Retinal pigment epithelial cell (primary cell): ENCODE results near the gene ASRGL1.

Experiments
- DNase-seq: peaks from one replicate; pipeline ENCODE4 v3.0.0-alpha.2; 2010; ENCODE audit warnings: low read depth
- H3K4me3 ChIP-seq: 2 replicates; pipeline ENCODE4 v1.5.1; 2011; ENCODE audit warnings: mild to moderate bottlenecking, low read length, control low read depth, moderate library complexity
- TF ChIP-seq, protein P1 (sequence below): conservative IDR thresholded peaks from 2 replicates; pipeline ENCODE4 v1.5.1; 2011; ENCODE audit warnings: low read depth, low read length, control low read depth, inconsistent platforms

ASRGL1 gene

DNA sequence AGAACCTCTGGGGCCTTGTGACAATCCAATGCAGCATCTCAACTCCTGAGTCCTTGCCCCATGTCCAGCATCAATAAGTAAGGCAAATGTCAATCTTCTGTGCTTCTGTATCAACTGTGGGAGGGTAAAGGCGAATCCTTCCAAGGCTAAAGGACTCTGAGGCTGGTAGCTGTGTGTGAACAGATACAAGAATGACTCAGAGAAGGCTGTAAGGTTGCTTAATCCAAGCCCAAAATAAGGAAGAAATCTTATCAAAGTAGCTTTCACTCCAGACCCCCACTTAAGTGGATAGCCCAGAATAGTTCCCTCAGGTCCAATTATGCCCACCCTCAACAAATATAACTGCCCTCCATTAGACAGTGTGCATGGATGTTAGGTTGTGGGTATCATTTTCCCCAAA is 53.5 kb downstream of the ASRGL1 start:
- TF ChIP-seq, protein P1, sequence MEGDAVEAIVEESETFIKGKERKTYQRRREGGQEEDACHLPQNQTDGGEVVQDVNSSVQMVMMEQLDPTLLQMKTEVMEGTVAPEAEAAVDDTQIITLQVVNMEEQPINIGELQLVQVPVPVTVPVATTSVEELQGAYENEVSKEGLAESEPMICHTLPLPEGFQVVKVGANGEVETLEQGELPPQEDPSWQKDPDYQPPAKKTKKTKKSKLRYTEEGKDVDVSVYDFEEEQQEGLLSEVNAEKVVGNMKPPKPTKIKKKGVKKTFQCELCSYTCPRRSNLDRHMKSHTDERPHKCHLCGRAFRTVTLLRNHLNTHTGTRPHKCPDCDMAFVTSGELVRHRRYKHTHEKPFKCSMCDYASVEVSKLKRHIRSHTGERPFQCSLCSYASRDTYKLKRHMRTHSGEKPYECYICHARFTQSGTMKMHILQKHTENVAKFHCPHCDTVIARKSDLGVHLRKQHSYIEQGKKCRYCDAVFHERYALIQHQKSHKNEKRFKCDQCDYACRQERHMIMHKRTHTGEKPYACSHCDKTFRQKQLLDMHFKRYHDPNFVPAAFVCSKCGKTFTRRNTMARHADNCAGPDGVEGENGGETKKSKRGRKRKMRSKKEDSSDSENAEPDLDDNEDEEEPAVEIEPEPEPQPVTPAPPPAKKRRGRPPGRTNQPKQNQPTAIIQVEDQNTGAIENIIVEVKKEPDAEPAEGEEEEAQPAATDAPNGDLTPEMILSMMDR = no peak
- H3K4me3 ChIP-seq = no peak overlapping the region
- no peak for DNase-seq

DNA sequence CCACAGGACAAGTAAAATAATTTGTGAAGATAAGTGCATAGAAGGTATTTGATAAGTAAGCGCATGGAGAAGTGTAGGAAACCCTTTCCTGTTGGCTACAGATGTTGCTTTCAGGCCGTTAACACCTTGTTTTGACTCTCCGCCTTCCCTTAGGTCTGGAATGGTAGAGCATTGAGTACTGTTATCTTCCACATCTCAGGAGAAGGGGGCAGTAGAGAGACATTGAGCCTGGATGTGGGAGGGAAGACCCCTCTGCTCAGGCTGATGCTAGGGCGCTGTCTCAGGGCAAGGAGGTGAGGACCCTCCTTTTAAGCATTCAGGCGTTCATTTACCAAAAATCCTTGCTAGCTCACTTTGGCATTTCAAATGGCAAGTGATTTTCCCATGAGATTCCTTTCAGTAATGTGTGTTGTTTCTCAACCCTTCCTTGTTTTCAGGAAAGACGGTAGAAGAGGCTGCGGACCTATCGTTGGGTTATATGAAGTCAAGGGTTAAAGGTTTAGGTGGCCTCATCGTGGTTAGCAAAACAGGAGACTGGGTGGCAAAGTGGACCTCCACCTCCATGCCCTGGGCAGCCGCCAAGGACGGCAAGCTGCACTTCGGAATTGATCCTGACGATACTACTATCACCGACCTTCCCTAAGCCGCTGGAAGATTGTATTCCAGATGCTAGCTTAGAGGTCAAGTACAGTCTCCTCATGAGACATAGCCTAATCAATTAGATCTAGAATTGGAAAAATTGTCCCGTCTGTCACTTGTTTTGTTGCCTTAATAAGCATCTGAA is 54.6 kb downstream of the ASRGL1 start:
- DNase-seq = no peak
- TF ChIP-seq, protein P1 = no peak
- H3K4me3 ChIP-seq = no peak overlapping the region

DNA sequence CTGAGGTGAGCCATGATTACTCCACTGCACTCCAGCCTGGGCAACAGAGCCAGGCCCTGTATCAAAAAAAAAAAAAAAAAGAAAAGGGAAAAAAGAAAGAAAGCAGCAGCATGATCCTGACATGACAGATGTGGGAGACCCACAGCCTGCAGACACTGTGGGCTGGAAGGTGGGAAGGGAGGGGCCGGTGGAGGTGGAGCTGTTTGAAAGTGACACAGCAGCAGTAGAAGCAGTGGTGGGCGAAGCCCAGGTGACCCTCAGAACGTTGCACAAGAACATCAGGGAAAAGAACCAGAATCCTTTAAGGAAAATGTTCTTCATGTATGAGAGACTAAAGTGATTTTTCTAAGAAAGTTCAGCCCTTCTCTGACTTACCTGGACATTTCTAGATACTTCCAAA is 55.3 kb downstream of the ASRGL1 start:
- no peak overlapping the region for H3K4me3 ChIP-seq
- no peak for DNase-seq
- TF ChIP-seq, protein P1 = no peak

DNA sequence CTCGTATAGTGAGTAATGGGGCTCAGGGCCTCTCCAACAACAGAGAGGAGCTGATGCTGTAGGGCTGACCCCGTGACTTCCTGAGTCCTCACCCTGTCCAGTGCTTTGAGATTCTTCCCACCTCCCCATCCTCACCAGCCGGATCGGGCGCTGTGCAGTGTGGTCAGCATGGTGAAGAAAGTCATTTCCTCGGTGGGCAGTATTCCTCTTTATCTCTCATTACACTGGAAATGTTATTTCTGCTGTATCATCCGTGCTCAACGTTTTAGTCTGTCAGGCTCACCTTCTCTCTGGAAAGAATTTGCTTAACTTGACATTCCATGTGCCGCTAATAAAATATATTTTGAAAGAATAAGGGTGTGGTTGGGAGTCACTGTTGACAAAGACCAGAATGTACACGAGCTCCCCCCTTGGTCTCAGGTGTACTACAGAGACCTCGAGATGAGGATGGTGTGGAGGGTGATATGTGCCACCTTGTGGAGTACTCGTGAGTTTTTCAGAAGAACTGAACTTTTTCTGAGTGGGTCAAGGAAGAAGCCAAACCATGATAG is 55.9 kb downstream of the ASRGL1 start:
- TF ChIP-seq, protein P1 = no peak
- no peak for DNase-seq
- H3K4me3 ChIP-seq = no peak overlapping the region

DNA sequence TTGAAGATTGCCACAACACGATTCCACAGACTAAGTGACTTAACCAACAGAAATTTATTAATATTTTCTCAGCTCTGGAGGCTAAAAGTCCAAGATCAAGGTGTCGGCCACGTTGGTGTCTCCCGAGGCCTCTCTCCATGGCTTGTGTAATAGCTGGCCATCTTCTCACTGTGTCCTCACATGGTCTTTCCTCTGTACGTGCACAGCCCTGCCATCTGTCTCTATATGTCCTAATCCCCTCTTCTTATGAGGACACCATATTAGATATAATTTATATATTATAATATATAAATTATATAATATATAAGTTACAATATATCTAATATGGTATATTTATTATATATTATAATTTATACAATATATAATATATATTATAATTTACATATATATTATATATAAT is 56.5 kb downstream of the ASRGL1 start:
- H3K4me3 ChIP-seq = no peak overlapping the region
- DNase-seq = no peak
- TF ChIP-seq, protein P1 = no peak

DNA sequence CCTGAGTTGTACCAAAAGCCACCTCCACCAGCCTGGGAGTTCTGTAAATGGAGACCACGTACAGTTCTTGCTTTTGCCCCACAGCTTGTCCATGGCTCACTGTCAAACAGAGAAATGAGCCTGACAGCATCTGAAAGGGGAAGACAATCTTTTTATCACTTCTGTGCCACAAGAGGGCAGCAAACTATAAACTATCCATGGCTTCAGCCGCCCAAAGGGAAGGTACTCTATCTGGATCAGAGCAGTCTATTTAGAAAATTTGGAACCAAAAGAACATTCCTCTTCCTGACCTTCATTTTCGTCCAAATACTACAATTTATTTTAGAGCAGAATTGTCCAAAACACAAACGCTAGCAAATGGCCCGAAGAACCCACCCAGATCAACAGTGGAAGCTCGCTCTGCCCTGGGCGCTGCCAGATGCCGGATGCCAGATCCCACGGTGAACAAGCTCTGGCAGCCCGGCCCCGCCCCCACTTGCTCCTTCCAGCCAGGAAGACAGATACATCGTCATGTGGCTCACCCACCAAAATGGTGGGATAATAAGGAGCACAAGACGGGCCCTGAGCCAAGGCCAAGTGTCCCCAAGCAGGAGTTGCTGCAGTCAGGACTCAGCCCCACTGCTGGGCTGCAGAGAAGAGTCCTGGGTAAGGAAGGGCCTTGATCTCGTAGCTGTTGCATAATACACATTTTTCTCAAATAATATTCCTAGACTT is 57.7 kb downstream of the ASRGL1 start:
- no peak for DNase-seq
- H3K4me3 ChIP-seq = peak overlapping the region; percentile 41
- TF ChIP-seq, protein P1 = peak; percentile 57
